ENCODE data around the gene ASAP2. TPM values are rescaled to one million over a fixed set of nuclear protein-coding genes. Genes with fewer than 3 reads are reported as not detected.

Gene ASAP2
- total RNA-seq, 1 experiment from 2014 or later, result 12.6 TPM

DNA sequence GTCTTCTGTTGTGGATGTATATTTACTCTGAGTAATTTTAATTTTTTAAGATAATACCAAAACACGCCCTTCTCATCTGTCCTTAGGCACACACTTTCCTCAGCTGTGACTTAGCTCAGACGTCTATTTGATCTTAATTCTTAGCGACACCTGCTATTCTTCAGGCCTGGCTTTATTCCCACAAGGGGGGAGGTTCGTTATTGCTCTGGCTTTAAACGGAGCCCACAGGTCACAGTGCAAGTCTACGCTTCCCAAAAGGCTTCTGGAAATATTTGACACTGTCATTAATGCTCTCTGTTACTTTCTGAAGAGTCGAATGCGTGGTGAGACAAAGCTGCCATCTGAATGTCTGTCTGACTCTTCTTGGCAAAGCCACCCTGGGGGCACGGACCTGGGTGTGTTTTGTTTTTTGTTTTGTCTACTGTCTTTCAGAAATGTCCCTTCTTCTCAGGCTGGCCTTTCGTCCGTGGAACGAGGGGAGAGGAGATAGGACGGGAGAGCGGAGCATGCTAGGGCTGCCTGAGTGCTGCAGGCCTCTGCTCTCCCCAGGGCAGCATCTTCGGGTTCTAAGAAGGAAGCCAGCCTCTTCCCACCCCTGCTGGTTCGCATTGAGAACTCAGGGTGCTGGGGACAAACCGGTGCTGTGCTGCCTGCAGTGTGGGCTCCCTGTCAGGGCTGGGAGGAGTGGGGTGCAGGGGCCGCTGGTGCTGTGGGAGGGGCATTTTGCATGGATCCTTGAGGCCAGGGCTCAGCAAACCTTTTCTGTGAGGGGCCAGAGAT, 61.9 kb downstream of the ASAP2 start:
- no peak overlapping the region for H3T11ph ChIP-seq (ENCODE audit: low read length)
- H3K9me3 ChIP-seq (ENCODE audit: control insufficient read depth, low read depth, low read length), result no peaks in the 10 kb centered on the region
- H3K4me2 ChIP-seq (ENCODE audit: insufficient read depth, insufficient read length, low read length), result no peak overlapping the region
- TF ChIP-seq CTCF (conservative IDR thresholded peaks at IDR 0.05), result no peak
- no peak overlapping the region for H3K23ac ChIP-seq (ENCODE audit: insufficient read length, low read depth, low read length)
- no peaks in the 10 kb centered on the region for H3K27me3 ChIP-seq (ENCODE audit: insufficient read depth, low read length)
- H3K79me1 ChIP-seq (ENCODE audit: insufficient read depth, low read depth, low read length, poor library complexity, severe bottlenecking), result peaks cover 3% of the 10 kb centered on the region
- Mint-ChIP-seq H3K4me1 (peaks cover 14 to 28% of the 10 kb centered on the region in 2 experiments), H3K36me3 (ENCODE audit: insufficient read depth in 1 of 3, low read depth in 3 of 3) (peaks cover 0 to 13% (median 1%) of the 10 kb centered on the region in 3 experiments; a peak in 4 of 7 replicates), H3K27me3 (ENCODE audit: low read depth) (no peaks in the 10 kb centered on the region), H3K4me3 (no peak overlapping the region), H3K27ac (peak overlapping the region in 2 of 3 experiments; percentile 44 to 66; a peak in 1 of 7 replicates), H3K9me3 (peaks cover 7 to 8% of the 10 kb centered on the region in 2 experiments; a peak in 4 of 5 replicates)
- no peak overlapping the region for H2BK5ac ChIP-seq (ENCODE audit: insufficient read length, low read length)
- no peak overlapping the region for H3K18ac ChIP-seq (ENCODE audit: insufficient read length, low read depth, low read length)
- no peak overlapping the region for H2BK15ac ChIP-seq (ENCODE audit: low read depth, low read length)
- no peak overlapping the region; the same call in 1 of the 2 replicates for H3K14ac ChIP-seq (ENCODE audit: insufficient read depth, low read length)
- no peak overlapping the region for H2AK5ac ChIP-seq (ENCODE audit: insufficient read length, low read length)
- H2BK120ac ChIP-seq (ENCODE audit: low read depth, low read length, poor library complexity, severe bottlenecking), result no peak overlapping the region
- WGBS (ENCODE audit: extremely low coverage, insufficient read length, low lambda C conversion rate), result no CpG with 5 or more reads among the region's 18 CpGs
- H4K5ac ChIP-seq (ENCODE audit: insufficient read length, low read depth, low read length), result no peak overlapping the region
- no peak overlapping the region for H2BK12ac ChIP-seq (ENCODE audit: insufficient read length, low read depth, low read length)
- H2AFZ ChIP-seq (ENCODE audit: low read length), result no peak overlapping the region
- H4K91ac ChIP-seq (ENCODE audit: insufficient read length, low read depth, low read length), result no peak overlapping the region
- H3K27ac ChIP-seq (ENCODE audit: insufficient read length, low read depth, low read length), result no peak overlapping the region
- H3K23me2 ChIP-seq (ENCODE audit: insufficient read length, low read depth, low read length, poor library complexity, severe bottlenecking), result no peaks in the 10 kb centered on the region
- no peaks in the 10 kb centered on the region for H4K20me1 ChIP-seq (ENCODE audit: control insufficient read depth, insufficient read depth, insufficient read length)
- H3K4ac ChIP-seq (ENCODE audit: low read depth, low read length), result no peak overlapping the region
- no peak overlapping the region for H2BK20ac ChIP-seq (ENCODE audit: low read depth, low read length, poor library complexity, severe bottlenecking)
- H3K4me1 ChIP-seq (ENCODE audit: insufficient read depth, low read length), result peaks cover 3% of the 10 kb centered on the region; the same call in 1 of the 2 replicates
- DNase-seq, result no peak
- no peak overlapping the region for H3K9ac ChIP-seq (ENCODE audit: extremely low read depth, insufficient read length, low read length)
- H3K56ac ChIP-seq (ENCODE audit: insufficient read length, low read depth, low read length), result no peak overlapping the region
- no peak overlapping the region for H4K8ac ChIP-seq (replicated peaks; ENCODE audit: insufficient read length, low read depth, low read length)
- peaks cover 1% of the 10 kb centered on the region; the same call in 1 of the 2 replicates for H3K79me2 ChIP-seq (ENCODE audit: insufficient read depth, low read length)

All from H9 (cell line).